Hepatic stellate cell (primary cell): Measurements from ENCODE around the gene MICAL2.

Experiments used
- DNase-seq: peaks from one replicate; pipeline ENCODE4 v3.0.0; 2011; ENCODE audit warnings: low spot score

MICAL2 gene

GRCh38 chr11:12287374-12288211, 177.2 kb downstream of the MICAL2 start:
- peak; percentile 90 for DNase-seq

DNA sequence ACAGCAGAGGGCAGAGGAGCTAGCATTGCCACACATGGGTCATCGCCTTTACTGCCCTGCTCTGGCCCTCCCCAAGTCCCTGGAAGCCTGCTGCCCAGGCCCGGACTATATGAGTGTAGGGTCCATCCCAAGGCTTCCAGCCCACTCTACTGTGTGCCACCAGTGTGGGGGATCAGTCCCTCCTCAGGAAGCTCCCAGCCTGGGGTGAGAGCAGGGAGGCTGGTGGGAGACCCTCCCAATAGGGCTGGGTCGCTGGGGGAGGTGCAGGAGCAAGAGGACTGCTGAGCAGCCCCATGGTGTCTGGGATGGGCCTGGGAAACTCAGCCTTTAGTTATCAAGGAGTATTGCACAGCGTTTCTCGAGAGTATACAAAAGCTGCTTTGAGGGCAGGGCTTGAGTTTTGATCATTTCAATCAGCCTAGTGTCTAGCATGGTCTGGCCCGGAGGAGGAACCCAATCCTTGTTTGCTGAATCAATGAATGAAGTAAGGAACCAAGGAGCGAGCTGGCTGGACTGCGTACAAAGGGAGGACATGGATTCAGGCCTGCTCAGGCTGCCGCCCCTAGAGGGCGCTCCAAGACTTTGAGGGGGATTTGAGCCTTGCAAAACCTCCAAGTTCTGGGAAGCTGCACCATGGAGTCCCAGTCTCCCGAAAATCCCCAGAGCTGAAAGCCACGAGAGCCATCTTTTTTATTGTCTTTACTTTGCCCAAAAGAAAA, 178.0 kb downstream of the MICAL2 start:
- DNase-seq, result peak; percentile 86

DNA sequence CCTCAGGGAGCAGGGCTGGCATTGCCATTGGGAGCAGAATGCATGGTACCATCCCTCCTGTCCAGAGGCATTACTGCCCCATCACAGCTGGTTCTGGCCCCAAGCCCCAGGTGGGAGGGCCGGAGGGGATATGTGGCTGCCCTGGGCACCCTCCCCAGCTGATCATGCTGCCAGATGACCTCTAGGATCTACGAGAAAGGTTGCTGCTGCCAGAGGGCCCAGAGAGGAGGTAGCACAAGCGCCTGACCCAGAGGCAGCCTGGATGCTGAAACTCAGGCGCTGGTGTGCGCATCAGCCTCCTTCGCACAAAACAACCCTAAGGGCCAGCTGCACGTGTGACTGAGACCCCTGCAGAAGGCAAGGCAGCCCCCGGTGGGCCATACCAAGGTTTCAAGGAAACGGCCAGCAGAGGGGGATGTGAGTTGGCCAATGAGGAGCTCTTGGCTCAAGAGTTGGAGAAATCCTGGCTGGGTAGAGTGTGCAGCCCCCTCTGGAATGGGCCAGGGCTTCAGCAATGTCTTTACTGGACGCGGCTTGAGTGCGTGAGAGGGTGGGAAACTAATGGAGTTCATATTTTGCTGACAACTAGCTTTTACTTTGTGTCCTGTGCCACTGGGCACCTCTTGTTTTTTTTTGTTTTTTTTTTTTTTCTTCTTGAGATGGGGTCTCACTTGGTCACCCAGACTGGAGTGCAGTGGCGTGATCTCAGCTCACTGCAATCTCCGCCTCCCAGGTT, 178.7 kb downstream of the MICAL2 start:
- DNase-seq, result no peak

- DNase-seq, result no peak
Observed at GRCh38 chr11:12289667-12290476, 179.5 kb downstream of the MICAL2 start.

GRCh38 chr11:12290477-12290922, 180.1 kb downstream of the MICAL2 start:
- no peak for DNase-seq

DNA sequence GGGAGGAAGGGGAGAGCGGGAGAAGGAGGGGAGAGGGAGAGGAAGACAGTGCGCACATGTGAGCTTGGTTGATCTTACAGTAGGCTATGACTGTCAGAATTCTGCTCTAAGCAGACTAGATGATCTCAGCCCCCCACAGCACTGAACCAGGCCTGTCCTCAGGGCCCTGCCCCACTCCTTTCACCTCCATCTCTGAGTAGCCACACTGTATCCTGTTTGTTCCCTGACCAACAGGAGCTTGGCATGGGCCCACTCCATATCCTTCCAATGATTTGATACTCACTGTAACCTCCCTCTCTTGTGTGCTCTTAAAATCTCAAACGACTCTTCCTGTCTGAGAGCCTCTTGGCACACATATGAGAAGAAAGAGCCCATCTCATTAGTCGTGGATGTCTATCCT, 180.9 kb downstream of the MICAL2 start:
- DNase-seq, result no peak

DNA sequence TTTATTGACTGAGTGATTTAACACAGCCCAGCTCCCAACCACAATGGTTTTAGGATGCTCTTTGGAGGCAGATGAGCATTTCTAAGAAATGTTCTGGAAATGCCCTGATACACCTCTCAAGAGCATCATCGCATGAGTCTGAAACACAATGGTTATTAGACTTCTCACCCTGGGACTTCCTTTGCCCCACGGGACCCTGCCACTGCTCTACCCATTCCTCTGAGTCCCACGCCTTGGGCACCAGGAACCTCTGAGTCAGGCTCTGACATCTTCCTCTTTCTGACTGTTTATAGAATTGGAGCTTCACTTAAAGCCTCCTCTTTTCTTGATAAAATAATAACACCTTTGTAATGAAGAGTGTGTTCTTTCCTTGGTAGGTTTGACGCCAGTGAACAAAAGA, 181.4 kb downstream of the MICAL2 start:
- no peak for DNase-seq

- no peak for DNase-seq
Observed at GRCh38 chr11:12292766-12293165, 182.4 kb downstream of the MICAL2 start.

GRCh38 chr11:12293486-12293885, 183.1 kb downstream of the MICAL2 start:
- DNase-seq, result no peak

DNA sequence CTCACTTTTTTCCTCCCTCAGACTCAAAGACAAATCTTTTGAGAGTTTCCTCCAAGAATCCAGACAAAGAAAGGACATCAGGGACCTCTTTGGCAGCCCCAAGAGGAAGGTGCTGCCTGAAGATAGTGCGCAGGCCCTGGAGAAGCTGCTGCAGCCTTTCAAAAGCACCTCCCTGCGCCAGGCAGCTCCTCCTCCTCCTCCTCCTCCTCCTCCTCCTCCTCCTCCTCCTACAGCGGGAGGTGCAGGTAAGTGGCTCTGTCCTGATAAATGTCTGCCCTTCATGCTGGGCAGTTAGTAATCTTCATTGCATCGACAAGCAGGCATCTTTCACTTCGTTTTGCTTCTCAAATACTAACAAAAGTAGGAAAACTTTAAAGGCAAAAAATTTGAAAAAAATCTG, 184.2 kb downstream of the MICAL2 start:
- no peak for DNase-seq

DNA sequence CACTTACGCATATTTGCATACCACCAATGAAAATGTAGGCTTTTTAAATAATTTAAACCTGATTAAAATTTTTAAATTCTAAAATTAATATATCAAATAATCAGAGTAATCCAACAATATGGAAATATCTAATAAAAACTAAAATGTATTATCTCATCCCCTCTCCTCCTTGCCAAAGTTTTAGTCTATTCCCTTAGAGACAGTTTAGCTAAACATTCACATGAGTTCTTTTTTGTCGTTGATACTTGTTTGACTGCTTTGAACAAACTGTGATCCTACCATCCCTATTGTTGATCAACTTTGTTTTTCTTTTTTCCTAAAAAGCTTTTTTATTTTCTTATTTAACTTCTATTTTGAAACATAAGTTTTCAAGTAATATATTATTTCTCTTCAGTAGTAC, 185.6 kb downstream of the MICAL2 start:
- no peak for DNase-seq

DNA sequence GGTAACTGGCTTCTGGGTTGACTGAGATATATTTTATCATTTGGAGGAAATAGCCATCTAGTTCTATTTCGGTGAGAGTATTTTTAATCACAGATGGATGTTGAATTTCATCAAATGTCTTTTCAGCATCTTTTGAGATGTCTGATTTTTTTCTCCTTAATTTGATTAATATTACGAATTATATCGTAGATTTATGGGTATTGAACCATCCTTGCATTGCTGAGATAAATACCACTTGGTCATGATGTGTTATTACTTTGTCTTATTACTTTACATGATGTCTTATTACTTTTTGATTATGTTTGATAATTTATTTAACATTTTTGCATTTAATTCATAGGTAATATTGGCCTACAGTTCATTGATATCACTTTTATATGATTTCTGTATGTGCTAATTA, 188.2 kb downstream of the MICAL2 start:
- no peak for DNase-seq

DNA sequence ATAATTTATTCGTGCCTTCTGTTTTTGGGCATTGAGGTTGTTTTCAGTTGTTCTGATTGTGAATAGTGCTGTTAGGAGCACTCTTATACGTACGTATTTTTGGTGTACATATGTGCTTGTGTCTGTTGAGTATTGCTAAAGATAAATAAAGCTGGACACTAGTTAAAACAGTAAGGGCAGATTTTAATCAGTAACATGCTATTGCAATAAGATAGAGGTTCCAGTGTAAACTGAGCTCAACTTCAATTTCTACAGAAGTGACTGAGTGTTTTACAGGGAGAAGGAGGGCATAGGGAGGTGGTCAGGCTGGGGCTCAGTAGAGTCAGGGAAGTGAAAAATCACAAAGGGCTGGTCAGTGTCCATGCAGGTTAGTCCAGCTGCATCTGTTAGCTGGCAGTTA, 191.0 kb downstream of the MICAL2 start:
- DNase-seq, result no peak

DNA sequence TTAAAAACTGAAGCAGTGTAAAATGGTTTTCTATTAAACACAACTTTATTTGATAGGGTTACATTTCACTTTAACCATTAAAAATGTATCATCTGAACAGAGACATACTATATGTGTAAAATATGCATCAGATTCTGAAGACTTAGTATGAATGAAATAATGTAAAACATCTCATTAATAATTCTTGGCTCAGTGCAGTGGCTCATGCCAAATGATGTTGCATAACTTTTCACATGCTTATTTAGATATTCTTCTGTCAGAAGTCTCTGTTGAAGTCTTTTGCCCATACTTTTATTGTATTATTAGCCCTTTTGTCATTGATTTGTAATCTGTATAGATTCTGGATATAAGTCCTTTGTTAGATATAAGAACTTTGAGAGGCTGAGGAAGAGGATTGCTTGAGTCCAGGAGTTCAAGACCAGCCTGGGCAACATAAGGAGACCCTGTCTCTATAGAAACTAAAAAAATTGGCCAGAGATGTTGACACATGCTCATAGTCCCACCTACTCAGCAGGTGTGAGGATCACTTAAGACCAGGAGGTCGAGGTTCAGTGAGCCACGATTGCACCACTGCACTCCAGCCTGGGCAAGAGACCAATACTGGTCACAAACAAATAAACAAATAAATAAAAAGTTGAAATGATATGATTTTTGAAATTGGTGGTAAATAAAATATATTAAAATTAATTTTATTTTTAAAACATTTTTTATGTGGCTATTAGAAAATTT, 193.2 kb downstream of the MICAL2 start:
- DNase-seq, result no peak

- no peak for DNase-seq
Observed at GRCh38 chr11:12306830-12307229, 196.4 kb downstream of the MICAL2 start.

- no peak for DNase-seq
Observed at GRCh38 chr11:12312132-12312531, 201.7 kb downstream of the MICAL2 start.
